Left ventricle myocardium inferior (tissue), 1 donor: ENCODE data around the gene DOCK4. TPM values are rescaled to one million over a fixed set of nuclear protein-coding genes. Genes with fewer than 3 reads are reported as not detected.

Source experiments
- DNase-seq: peaks from one replicate; pipeline ENCODE4 v3.0.0-alpha.2; 2020
- H3K27ac ChIP-seq: fragments of 200-600 bp; replicated peaks from 2 replicates; pipeline ENCODE4 v1.8.0; 2021
- H3K27me3 ChIP-seq: fragments of 200-600 bp; 2 replicates; pipeline ENCODE4 v1.8.0; 2021; ENCODE audit warnings: low read depth
- H3K36me3 ChIP-seq: fragments of 200-600 bp; 2 replicates; pipeline ENCODE4 v1.8.0; 2021
- H3K4me1 ChIP-seq: fragments of 200-600 bp; 2 replicates; pipeline ENCODE4 v1.8.0; 2021
- H3K4me3 ChIP-seq: fragments of 200-600 bp; 2 replicates; pipeline ENCODE4 v1.8.0; 2021; ENCODE audit warnings: mild to moderate bottlenecking, moderate library complexity
- H3K9me3 ChIP-seq: fragments of 200-600 bp; replicated peaks from 2 replicates; pipeline ENCODE4 v1.8.0; 2021
- intact Hi-C: fragments of 100-400 bp; cut with micrococcal nuclease; formaldehyde crosslinking; loops from one replicate; pipeline ENCODE4 v1.11.0; 2022
- total RNA-seq: library from RNA; stranded (reverse); fragmentation: NEBNext Ultra II Directional; extraction: Animal tissue kit (Norgen Biotek cat#: 25700); gene quantifications from one replicate; pipeline ENCODE4 v1.2.1, GENCODE V29; 2021
- TF ChIP-seq, protein P1 (sequence below): fragments of 200-600 bp; IDR thresholded peaks from 2 replicates; pipeline ENCODE4 v1.8.0; 2021; ENCODE audit warnings: antibody characterized with exemption, mild to moderate bottlenecking, borderline replicate concordance
- donor health status: DM: no; HTN: yes; CAD: no; lungs with severe emphysema.

Gene DOCK4
- total RNA-seq, 1 donor from 2014 or later, result 15.2 TPM

DNA sequence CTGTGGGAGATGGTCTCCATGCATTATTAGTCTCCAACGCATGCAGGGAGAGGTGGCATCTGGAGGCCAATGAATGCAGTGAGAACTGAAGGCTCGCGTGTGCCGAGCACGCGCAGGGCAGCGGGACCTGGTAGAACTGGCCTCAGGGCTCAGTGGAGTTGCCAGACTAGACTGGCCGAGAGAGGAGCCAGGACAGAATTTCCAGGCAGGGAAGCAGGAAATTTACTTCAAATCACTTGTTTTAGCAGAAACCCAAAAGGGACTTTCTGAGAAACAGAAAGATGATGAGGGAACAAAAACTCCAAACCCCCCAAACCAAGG lies 332.9 kb downstream of the DOCK4 start:
- Histone ChIP-seq H3K4me1 (peaks cover 29% of the 10 kb centered on the region), H3K4me3 (no peak overlapping the region), H3K9me3 (no peaks in the 10 kb centered on the region), H3K27me3 (no peaks in the 10 kb centered on the region), H3K27ac (peak overlapping the region; percentile 76), H3K36me3 (peaks cover 4% of the 10 kb centered on the region)
- intact Hi-C loops, result no loop called here
- DNase-seq, result no peak
- TF ChIP-seq, protein P1, sequence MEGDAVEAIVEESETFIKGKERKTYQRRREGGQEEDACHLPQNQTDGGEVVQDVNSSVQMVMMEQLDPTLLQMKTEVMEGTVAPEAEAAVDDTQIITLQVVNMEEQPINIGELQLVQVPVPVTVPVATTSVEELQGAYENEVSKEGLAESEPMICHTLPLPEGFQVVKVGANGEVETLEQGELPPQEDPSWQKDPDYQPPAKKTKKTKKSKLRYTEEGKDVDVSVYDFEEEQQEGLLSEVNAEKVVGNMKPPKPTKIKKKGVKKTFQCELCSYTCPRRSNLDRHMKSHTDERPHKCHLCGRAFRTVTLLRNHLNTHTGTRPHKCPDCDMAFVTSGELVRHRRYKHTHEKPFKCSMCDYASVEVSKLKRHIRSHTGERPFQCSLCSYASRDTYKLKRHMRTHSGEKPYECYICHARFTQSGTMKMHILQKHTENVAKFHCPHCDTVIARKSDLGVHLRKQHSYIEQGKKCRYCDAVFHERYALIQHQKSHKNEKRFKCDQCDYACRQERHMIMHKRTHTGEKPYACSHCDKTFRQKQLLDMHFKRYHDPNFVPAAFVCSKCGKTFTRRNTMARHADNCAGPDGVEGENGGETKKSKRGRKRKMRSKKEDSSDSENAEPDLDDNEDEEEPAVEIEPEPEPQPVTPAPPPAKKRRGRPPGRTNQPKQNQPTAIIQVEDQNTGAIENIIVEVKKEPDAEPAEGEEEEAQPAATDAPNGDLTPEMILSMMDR, result no peak

DNA sequence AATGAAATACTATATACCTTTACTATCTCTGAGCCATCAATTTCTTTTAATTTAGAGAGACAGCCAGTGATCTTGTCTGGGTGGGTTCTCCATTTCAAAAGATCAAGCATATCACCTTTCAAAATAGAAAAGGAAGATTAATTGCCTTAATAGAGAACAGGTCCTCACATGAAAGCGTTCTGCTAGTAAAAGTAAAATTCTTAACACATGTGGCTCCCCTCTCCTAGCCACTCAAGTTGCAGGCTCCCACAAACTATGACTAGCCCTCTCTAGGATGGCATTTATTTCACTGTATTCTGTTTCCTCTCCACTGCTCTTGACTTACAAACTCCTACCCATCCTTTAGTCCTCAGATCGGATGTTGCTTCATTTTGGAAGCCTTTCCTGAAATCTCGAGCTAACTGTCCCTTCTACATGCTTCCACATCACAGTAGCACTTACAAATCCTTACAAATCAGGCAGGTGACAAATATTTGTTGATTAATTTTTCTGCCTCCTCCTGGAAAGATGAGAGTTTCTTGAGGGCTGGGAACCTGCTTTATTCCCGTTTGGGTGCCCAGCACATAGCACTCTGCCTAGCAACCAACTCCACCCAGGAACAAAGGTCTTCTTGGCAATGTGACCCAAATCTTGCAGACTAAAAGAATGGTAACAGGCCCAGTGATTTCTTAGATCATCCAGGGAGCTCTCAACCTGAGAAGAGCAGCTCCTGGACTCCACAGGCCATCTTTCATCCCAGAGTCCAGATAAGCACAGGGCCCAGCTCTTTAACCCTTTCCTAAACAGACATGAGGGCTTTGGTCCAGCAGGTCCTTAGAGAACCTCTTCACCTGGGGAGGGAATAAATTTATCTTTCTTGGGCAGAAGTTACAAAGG lies 333.5 kb downstream of the DOCK4 start:
- intact Hi-C loops, result no loop called here
- H3K4me1 ChIP-seq, result peaks cover 31% of the 10 kb centered on the region
- peak overlapping the region; percentile 76 for H3K27ac ChIP-seq
- H3K36me3 ChIP-seq, result peaks cover 7% of the 10 kb centered on the region
- no peak for DNase-seq
- no peaks in the 10 kb centered on the region for H3K9me3 ChIP-seq
- H3K27me3 ChIP-seq, result no peaks in the 10 kb centered on the region
- no peak overlapping the region for H3K4me3 ChIP-seq
- TF ChIP-seq, protein P1, result no peak

DNA sequence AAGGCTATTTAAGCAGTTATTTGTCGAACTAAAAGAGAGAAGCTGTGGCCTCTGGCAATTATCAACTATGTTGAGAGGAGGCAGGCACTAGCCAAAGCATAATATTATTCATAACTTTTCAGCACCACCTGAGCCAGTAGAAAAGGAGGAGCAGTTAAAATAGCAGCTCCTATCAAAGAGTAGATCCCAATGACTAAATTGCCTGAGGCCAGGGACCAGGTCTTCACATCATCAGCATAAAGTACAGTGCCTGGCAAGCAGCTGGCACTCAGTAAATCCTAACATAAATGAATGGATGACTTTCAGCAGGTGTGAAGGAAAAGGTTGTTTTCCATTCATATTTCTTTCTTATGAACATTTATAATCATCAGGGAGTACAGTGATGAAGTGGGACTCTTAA lies 334.9 kb downstream of the DOCK4 start:
- no peak for DNase-seq
- TF ChIP-seq, protein P1, result no peak
- intact Hi-C loops, result no loop called here
- no peaks in the 10 kb centered on the region for H3K9me3 ChIP-seq
- no peaks in the 10 kb centered on the region for H3K27me3 ChIP-seq
- peaks cover 14% of the 10 kb centered on the region for H3K36me3 ChIP-seq
- H3K27ac ChIP-seq, result no peak overlapping the region
- no peak overlapping the region for H3K4me3 ChIP-seq
- peaks cover 44% of the 10 kb centered on the region for H3K4me1 ChIP-seq

DNA sequence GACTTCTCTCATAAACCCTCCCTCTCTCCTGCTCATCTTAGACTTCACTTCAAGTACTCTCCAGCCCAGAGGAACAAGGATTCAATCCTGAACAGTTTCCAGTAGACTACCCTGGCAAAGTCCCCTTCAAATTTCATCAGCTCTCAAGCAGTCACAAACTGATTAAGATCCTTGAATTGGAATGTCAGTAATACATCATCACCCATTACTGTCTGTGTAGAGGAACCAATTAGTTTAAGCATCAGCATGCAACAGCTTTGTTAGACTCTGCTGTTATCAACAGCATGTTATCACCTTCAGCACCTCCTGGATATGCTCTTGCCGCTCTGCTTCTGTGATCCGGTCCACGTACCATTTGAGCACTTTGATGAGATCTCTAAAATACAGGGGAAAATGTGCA lies 336.9 kb downstream of the DOCK4 start:
- intact Hi-C loops, result no loop called here
- H3K4me1 ChIP-seq, result peaks cover 48% of the 10 kb centered on the region
- no peaks in the 10 kb centered on the region for H3K9me3 ChIP-seq
- H3K27me3 ChIP-seq, result no peaks in the 10 kb centered on the region
- DNase-seq, result no peak
- TF ChIP-seq, protein P1, result no peak
- no peak overlapping the region for H3K4me3 ChIP-seq
- no peak overlapping the region for H3K27ac ChIP-seq
- H3K36me3 ChIP-seq, result peaks cover 29% of the 10 kb centered on the region

DNA sequence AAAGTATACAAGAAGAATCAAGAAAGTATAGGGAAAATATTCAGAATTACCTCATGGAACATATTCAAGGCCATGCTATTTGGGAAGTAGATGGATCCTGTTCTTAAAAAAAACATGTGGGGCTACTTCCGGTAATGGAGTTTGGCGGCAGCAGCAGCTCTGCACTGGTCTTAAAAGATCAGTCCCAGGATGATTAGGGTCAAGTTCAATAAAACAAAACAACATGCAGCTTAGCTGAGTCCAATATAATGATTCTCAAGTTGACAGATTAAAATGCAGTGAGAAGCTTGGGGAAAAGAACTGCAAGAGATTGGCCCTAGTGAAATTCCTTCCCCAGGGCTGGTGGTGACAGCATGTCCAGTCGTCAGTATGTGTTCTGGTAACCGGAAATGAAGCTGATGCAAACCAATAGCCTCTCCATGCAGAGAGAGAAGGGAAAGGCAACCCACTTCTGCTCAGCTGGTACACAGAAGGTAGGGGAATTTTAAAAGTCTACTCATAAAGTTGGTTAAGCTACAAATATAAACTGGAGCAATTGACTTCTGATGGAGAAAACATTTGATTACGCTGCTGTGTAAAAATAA lies 338.8 kb downstream of the DOCK4 start:
- intact Hi-C loops, result no loop called here
- no peaks in the 10 kb centered on the region for H3K9me3 ChIP-seq
- no peak overlapping the region for H3K4me3 ChIP-seq
- peaks cover 41% of the 10 kb centered on the region for H3K36me3 ChIP-seq
- H3K27ac ChIP-seq, result peak overlapping the region; percentile 29
- TF ChIP-seq, protein P1, result no peak
- DNase-seq, result no peak
- H3K27me3 ChIP-seq, result no peaks in the 10 kb centered on the region
- peaks cover 29% of the 10 kb centered on the region for H3K4me1 ChIP-seq
